ENCODE data around the gene TMEM8B.

DNA sequence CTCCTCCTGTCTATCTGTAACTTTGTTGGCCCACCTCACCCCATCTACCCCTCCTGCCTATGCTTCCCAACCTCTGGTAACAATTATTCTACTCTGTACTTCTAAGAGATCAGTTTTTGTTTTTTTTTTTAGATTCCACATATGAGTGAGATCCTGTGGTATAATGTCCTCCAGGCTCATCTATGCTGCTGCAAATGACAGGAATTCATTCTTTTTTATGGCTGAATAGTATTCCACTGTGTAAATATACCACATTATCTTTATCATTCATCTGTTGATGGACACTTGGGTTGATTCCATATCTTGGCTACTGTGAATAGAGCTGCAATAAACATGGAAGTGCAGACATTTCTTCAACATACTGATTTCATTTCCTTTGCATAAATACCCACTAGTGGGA lies 45.6 kb upstream of the TMEM8B start:
- TF ChIP-seq GATA2 (IDR thresholded peaks at IDR 0.05; ENCODE audit: low read depth, low read length) (no peak), GATA3 (IDR thresholded peaks at IDR 0.05; ENCODE audit: low read depth, low read length) (no peak)
